GM10248 (cell line): ENCODE data around the gene MRPS18A.

ENCODE experiments used
- CTCF ChIA-PET: fragments of 300-600 bp; sonication (Branson Sonifier 250); formaldehyde crosslinking; extraction: SDS; loops from one replicate; lab custom pipeline; 2021; ENCODE audit warnings: antibody characterized with exemption; lab: Yijun Ruan, JAX
- POLR2A ChIA-PET: fragments of 350-650 bp; sonication (Branson Sonifier 250); formaldehyde crosslinking; extraction: SDS; loops from one replicate; lab custom pipeline; 2020; ENCODE audit warnings: antibody characterized with exemption; lab: Yijun Ruan, JAX
- DNase-seq: peaks from one replicate; pipeline ENCODE4 v3.0.0; 2012; ENCODE audit errors: extremely low spot score
- CTCF ChIP-seq: IDR thresholded peaks from 2 replicates; pipeline ENCODE4 v1.5.1; 2012; ENCODE audit warnings: mild to moderate bottlenecking, low read depth; ENCODE audit errors: extremely low read depth, missing control alignments, control extremely low read depth

MRPS18A gene

GRCh38 chr6:43730634-43731033 lies 43.0 kb upstream of the MRPS18A start:
- no peak for DNase-seq
- TF ChIP-seq CTCF: no peak
- CTCF ChIA-PET: interaction anchor here (1.1 kb wide), 1 partner anchor 28 kb away, joined by 3 read pairs; no protein-coding TSS in a partner anchor
- POLR2A ChIA-PET: no interaction called here

- CTCF ChIA-PET: no interaction called here
Measured at GRCh38 chr6:43729537-43729936, 41.9 kb upstream of the MRPS18A start.

GRCh38 chr6:43728586-43728985 lies 41.0 kb upstream of the MRPS18A start:
- ChIA-PET POLR2A (no interaction called here), CTCF (interaction anchor here (0.8 to 1.3 kb wide), 5 partner anchors 11 to 351 kb away, joined by 3 to 8 read pairs (median 4); no protein-coding TSS in a partner anchor)
- DNase-seq: no peak
- no peak for TF ChIP-seq CTCF

More at GRCh38 chr6:43729537-43729936, 41.9 kb upstream of the MRPS18A start:
- POLR2A ChIA-PET: no interaction called here
- no peak for TF ChIP-seq CTCF
- no peak for DNase-seq

GRCh38 chr6:43727634-43728033 lies 40.0 kb upstream of the MRPS18A start:
- CTCF ChIA-PET: interaction anchor here (0.8 to 1.3 kb wide), 6 partner anchors 12 to 351 kb away, joined by 3 to 8 read pairs (median 4); no protein-coding TSS in a partner anchor

GRCh38 chr6:43725643-43726580 lies 38.3 kb upstream of the MRPS18A start:
- ChIA-PET CTCF (interaction anchor here (1.0 to 2.7 kb wide), 9 partner anchors 9 to 354 kb away, joined by 3 to 36 read pairs (median 23); partner anchors contain the start of gene VEGFA), POLR2A (interaction anchor here (1.2 kb wide), 1 partner anchor 521 kb away, joined by 3 read pairs; the partner anchor contains the start of gene HSP90AB1)
- TF ChIP-seq CTCF: no peak
- DNase-seq: no peak

More at GRCh38 chr6:43727634-43728033, 40.0 kb upstream of the MRPS18A start:
- DNase-seq: no peak
- POLR2A ChIA-PET: no interaction called here
- TF ChIP-seq CTCF: no peak

- DNase-seq: peak; percentile 82
- ChIA-PET CTCF (interaction anchor here (0.8 to 2.7 kb wide), 31 partner anchors 10 to 588 kb away, joined by 3 to 36 read pairs (median 5); partner anchors contain the start of genes AARS2 and VEGFA), POLR2A (interaction anchor here (1.0 to 1.2 kb wide), 2 partner anchors 11 to 522 kb away, joined by 3 read pairs; partner anchors contain the start of gene HSP90AB1)
- no peak for TF ChIP-seq CTCF
Measured at GRCh38 chr6:43724914-43725642, 37.5 kb upstream of the MRPS18A start.
